ENCODE measurements around the gene GBF1.
A peak's percentile ranks its signal among the peaks of the same experiment; 100 is the strongest.

GBF1 gene

GRCh38 chr10:102411341-102412255 is 166.3 kb downstream of the GBF1 start:
- no peak for DNase-seq

GRCh38 chr10:102412293-102412692 is 167.0 kb downstream of the GBF1 start:
- DNase-seq = no peak

GRCh38 chr10:102413053-102413705 is 167.8 kb downstream of the GBF1 start:
- peak; percentile 63 for DNase-seq

GRCh38 chr10:102413806-102414561 is 168.7 kb downstream of the GBF1 start:
- DNase-seq = no peak

GRCh38 chr10:102414749-102415148 is 169.4 kb downstream of the GBF1 start:
- DNase-seq = no peak

GRCh38 chr10:102416283-102416682 is 171.0 kb downstream of the GBF1 start:
- no peak for DNase-seq

- DNase-seq = no peak
Measured at GRCh38 chr10:102416695-102417094, 171.4 kb downstream of the GBF1 start.

- no peak for DNase-seq
Measured at GRCh38 chr10:102418622-102419268, 173.4 kb downstream of the GBF1 start, which contains the start of gene PSD. PSD (minus strand) TSS chr10:102418785; CDS start chr10:102417038, 1,747 bp downstream.

GRCh38 chr10:102419269-102420180 is 174.2 kb downstream of the GBF1 start:
- DNase-seq = peak; percentile 76

GRCh38 chr10:102420181-102420713 is 174.9 kb downstream of the GBF1 start:
- no peak for DNase-seq

GRCh38 chr10:102420714-102421506 is 175.6 kb downstream of the GBF1 start, which contains the start of gene FBXL15:
FBXL15 (plus strand) TSS chr10:102420836; CDS start chr10:102421130, 294 bp downstream.
- DNase-seq = peak; percentile 98

- DNase-seq = no peak
Measured at GRCh38 chr10:102421507-102421756, 176.1 kb downstream of the GBF1 start.

GRCh38 chr10:102421757-102422512 is 176.6 kb downstream of the GBF1 start:
- no peak for DNase-seq

- DNase-seq = peak; percentile 67
Measured at GRCh38 chr10:102422545-102423129, 177.3 kb downstream of the GBF1 start.

- no peak for DNase-seq
Measured at GRCh38 chr10:102423372-102423968, 178.1 kb downstream of the GBF1 start.

- no peak for DNase-seq
Measured at GRCh38 chr10:102424145-102424544, 178.8 kb downstream of the GBF1 start.

GRCh38 chr10:102424916-102425315 is 179.6 kb downstream of the GBF1 start:
- no peak for DNase-seq

GRCh38 chr10:102425444-102425843 is 180.1 kb downstream of the GBF1 start:
- DNase-seq = no peak

- DNase-seq = no peak
Measured at GRCh38 chr10:102426803-102427287, 181.5 kb downstream of the GBF1 start.

Data from activated CD4-positive, alpha-beta T cell treated with anti-CD3 and anti-CD28 coated beads for 48 hours (primary cell).